Ectodermal cell (in vitro differentiated cells): ENCODE data around the gene FAM111A.

Experiments
- H3K27ac ChIP-seq: 2 replicates; pipeline ENCODE4 v1.7.0; 2013; ENCODE audit warnings: mild to moderate bottlenecking, low read depth, low read length; ENCODE audit not compliant: insufficient read depth, poor library complexity, severe bottlenecking
- H3K27me3 ChIP-seq: 2 replicates; pipeline ENCODE4 v1.7.0; 2013; ENCODE audit warnings: mild to moderate bottlenecking, low read length; ENCODE audit not compliant: insufficient read depth, control insufficient read depth, poor library complexity, severe bottlenecking
- H3K36me3 ChIP-seq: one replicate; pipeline ENCODE4 v1.7.0; 2013; ENCODE audit warnings: low read length; ENCODE audit not compliant: control insufficient read depth, insufficient read depth
- H3K4me1 ChIP-seq: one replicate; pipeline ENCODE4 v1.7.0; 2013; ENCODE audit warnings: low read length; ENCODE audit not compliant: control insufficient read depth, insufficient read depth
- H3K4me3 ChIP-seq: 2 replicates; pipeline ENCODE4 v1.7.0; 2013; ENCODE audit warnings: low read depth, low read length, control low read depth; ENCODE audit not compliant: insufficient read depth
- H3K9me3 ChIP-seq: 2 replicates; pipeline ENCODE4 v1.7.0; 2013; ENCODE audit warnings: mild to moderate bottlenecking, low read length, moderate library complexity; ENCODE audit not compliant: control insufficient read depth
- WGBS, 2 experiments: methylation state at CpG; one replicate each; pipeline ENCODE4 v1.1.7; 2013; ENCODE audit warnings: missing lambda C conversion rate in 2 of 2; 5-methylcytosine and 5-hydroxymethylcytosine counted together

FAM111A gene

GRCh38 chr11:59187035-59187434 lies 44.4 kb downstream of the FAM111A start:
- peaks cover 57% of the 10 kb centered on the region for H3K36me3 ChIP-seq
- no peaks in the 10 kb centered on the region for H3K9me3 ChIP-seq
- H3K27ac ChIP-seq: no peak overlapping the region
- WGBS, 2 experiments: 93 to 100% methylated on average over 3 of the region's 3 CpGs
- H3K27me3 ChIP-seq: no peaks in the 10 kb centered on the region
- no peak overlapping the region for H3K4me3 ChIP-seq
- peaks cover 26% of the 10 kb centered on the region for H3K4me1 ChIP-seq

- Histone ChIP-seq H3K9me3 (no peaks in the 10 kb centered on the region), H3K4me3 (no peak overlapping the region), H3K36me3 (peaks cover 58% of the 10 kb centered on the region), H3K4me1 (peaks cover 26% of the 10 kb centered on the region), H3K27ac (no peak overlapping the region), H3K27me3 (no peaks in the 10 kb centered on the region)
- WGBS, 2 experiments: 94 to 96% methylated on average over 6 of the region's 6 CpGs
Measured at GRCh38 chr11:59187587-59187986, 44.9 kb downstream of the FAM111A start.

GRCh38 chr11:59188954-59189353 lies 46.3 kb downstream of the FAM111A start:
- Histone ChIP-seq H3K27me3 (no peaks in the 10 kb centered on the region), H3K4me1 (peaks cover 21% of the 10 kb centered on the region), H3K4me3 (no peak overlapping the region), H3K36me3 (peaks cover 61% of the 10 kb centered on the region), H3K9me3 (no peaks in the 10 kb centered on the region), H3K27ac (no peak overlapping the region)
- 94% methylated on average over 4 of the region's 4 CpGs for WGBS, 2 experiments

- no peak overlapping the region for H3K4me3 ChIP-seq
- peaks cover 69% of the 10 kb centered on the region for H3K36me3 ChIP-seq
- H3K27ac ChIP-seq: no peak overlapping the region
- no peaks in the 10 kb centered on the region for H3K9me3 ChIP-seq
- H3K4me1 ChIP-seq: peaks cover 13% of the 10 kb centered on the region
- WGBS, 2 experiments: 95% methylated on average over 4 of the region's 4 CpGs
- no peaks in the 10 kb centered on the region for H3K27me3 ChIP-seq
Measured at GRCh38 chr11:59189986-59190385, 47.3 kb downstream of the FAM111A start.

DNA sequence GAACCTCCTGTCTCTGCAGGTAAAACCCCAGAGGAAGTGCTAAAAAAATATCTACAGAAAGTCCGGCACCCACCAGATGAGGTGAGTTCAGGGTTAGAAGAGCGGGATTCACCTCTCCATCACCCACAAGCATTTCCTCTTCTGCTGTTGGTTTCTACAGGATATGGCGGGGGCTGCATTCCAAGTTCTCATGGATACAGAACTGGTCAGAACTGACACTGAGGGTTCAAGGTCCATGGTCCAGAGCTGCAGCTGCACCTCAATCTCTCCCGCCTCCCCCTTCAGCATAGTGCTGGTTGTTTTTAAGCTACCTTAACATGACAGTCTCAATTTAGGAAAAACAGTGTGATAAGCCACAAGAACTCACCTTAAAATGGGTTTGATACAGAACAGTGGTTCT lies 48.4 kb downstream of the FAM111A start:
- 90 to 94% methylated on average over 4 of the region's 4 CpGs for WGBS, 2 experiments
- Histone ChIP-seq H3K27ac (no peak overlapping the region), H3K4me1 (peaks cover 2% of the 10 kb centered on the region), H3K27me3 (no peaks in the 10 kb centered on the region), H3K36me3 (peaks cover 80% of the 10 kb centered on the region), H3K9me3 (no peaks in the 10 kb centered on the region), H3K4me3 (no peak overlapping the region)

DNA sequence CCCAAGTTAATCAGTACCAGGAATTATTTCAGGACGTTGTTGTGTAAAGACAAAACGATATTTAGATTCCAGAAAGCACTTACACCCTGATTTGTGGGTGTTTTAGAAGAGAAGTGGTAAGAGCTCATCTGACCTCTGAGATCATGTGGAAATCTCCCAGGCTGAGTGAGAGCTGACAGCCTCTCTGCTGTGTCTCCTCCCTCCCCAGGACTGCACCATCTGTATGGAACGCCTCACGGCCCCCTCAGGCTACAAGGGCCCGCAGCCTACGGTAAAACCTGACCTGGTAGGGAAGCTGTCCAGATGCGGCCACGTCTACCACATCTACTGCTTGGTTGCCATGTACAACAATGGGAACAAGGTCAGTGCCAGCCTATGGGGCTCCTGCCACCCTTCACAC lies 49.2 kb downstream of the FAM111A start:
- Histone ChIP-seq H3K27me3 (no peaks in the 10 kb centered on the region), H3K4me3 (no peak overlapping the region), H3K36me3 (peaks cover 88% of the 10 kb centered on the region), H3K4me1 (no peaks in the 10 kb centered on the region), H3K27ac (no peak overlapping the region), H3K9me3 (no peaks in the 10 kb centered on the region)
- WGBS, 2 experiments: 94 to 97% methylated on average over 8 of the region's 8 CpGs

- 93 to 96% methylated on average over 4 of the region's 4 CpGs for WGBS, 2 experiments
- H3K4me1 ChIP-seq: no peaks in the 10 kb centered on the region
- H3K27me3 ChIP-seq: no peaks in the 10 kb centered on the region
- H3K27ac ChIP-seq: no peak overlapping the region
- no peak overlapping the region for H3K4me3 ChIP-seq
- peaks cover 86% of the 10 kb centered on the region for H3K36me3 ChIP-seq
- no peaks in the 10 kb centered on the region for H3K9me3 ChIP-seq
Measured at GRCh38 chr11:59192446-59193020, 49.9 kb downstream of the FAM111A start.

DNA sequence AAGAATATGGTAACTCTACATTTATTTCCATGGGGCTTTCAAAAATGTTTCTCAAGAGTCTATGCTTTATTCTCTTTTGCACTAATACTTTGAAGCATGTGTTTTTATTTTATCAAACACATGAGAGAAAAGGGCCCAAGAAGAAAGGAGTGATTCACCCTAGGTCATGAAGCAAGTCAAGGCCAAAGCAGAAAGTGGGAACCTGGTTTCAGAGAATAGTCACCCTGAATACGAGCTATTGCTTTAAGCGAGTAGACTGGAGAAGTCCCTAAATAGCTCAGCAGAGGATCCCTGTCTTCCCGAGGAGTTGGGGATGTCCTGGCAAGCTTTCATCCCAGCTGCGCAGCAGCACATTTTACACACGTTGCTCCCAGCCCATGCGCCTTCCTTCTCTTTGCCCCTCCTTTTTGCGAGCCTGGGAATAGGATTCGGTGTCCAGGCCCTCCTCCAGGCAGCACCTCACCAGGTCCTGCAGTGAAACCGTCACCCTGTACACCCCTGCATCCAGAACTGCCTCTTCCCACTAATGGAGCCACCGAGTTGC lies 51.0 kb downstream of the FAM111A start:
- Histone ChIP-seq H3K36me3 (peaks cover 77% of the 10 kb centered on the region), H3K27ac (no peak overlapping the region), H3K4me3 (no peak overlapping the region), H3K4me1 (no peaks in the 10 kb centered on the region), H3K27me3 (no peaks in the 10 kb centered on the region), H3K9me3 (no peaks in the 10 kb centered on the region)
- 96% methylated on average over 10 of the region's 10 CpGs for WGBS, 2 experiments

GRCh38 chr11:59195586-59195985 lies 52.9 kb downstream of the FAM111A start:
- H3K36me3 ChIP-seq: peaks cover 79% of the 10 kb centered on the region
- WGBS, 2 experiments: 91% methylated on average over 4 of the region's 4 CpGs

GRCh38 chr11:59196777-59197176 lies 54.1 kb downstream of the FAM111A start:
- peaks cover 79% of the 10 kb centered on the region for H3K36me3 ChIP-seq
- 91 to 93% methylated on average over 2 of the region's 2 CpGs for WGBS, 2 experiments
- no peaks in the 10 kb centered on the region for H3K27me3 ChIP-seq
- H3K9me3 ChIP-seq: no peaks in the 10 kb centered on the region
- H3K4me3 ChIP-seq: no peak overlapping the region
- H3K4me1 ChIP-seq: no peaks in the 10 kb centered on the region
- no peak overlapping the region for H3K27ac ChIP-seq

More at GRCh38 chr11:59195586-59195985, 52.9 kb downstream of the FAM111A start:
- Histone ChIP-seq H3K4me1 (no peaks in the 10 kb centered on the region), H3K9me3 (no peaks in the 10 kb centered on the region), H3K4me3 (no peak overlapping the region), H3K27me3 (no peaks in the 10 kb centered on the region), H3K27ac (no peak overlapping the region)
